Fibroblast of pulmonary artery (primary cell): ENCODE results near the gene TLE4.

ENCODE experiments used
- DNase-seq: peaks from one replicate; pipeline ENCODE4 v3.0.0-alpha.2; 2010; ENCODE audit warnings: low read depth
- H3K4me3 ChIP-seq: replicated peaks from 2 replicates; pipeline ENCODE4 v1.5.1; 2011; ENCODE audit warnings: low read depth, mild to moderate bottlenecking, control low read depth, low read length, moderate library complexity
- TF ChIP-seq, protein P1 (sequence below): IDR thresholded peaks from 2 replicates; pipeline ENCODE4 v1.5.1; 2011; ENCODE audit warnings: mild to moderate bottlenecking, control low read depth, low read length, inconsistent platforms; ENCODE audit errors: missing control alignments

TLE4 gene

DNA sequence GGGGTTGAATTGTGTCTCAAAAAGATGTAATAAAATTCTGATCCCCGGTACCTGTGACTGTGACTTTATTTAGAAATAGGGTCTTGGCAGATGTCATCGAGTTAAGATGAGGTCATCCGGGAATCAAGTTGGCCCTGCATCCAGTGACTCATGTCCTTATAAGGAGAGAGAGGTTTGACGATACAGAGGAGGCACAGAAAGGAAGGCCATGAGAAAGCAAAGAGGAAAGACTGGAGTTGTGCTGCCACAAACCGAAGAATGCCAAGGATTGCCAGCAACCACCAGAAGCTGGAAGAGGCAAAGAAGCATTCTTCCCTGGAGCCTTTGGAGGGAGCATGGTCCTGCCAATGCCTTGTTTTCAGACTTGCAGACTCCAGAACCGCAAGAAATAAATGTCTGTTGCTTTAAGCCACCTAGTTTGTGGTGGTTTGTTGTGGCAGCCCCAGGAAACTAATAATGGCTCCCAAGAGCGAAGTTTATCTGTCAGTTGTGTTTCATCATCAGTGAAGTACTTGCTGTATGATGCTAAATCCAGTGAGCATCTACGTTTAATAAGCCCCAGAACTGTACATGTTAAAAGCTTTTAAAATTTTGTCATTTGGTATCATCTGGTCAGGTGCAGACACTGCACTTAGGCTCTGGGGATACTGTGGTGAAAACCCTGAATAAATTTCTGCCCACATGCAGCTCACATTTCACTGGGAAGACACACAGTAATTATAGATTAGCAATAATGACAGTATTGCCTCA lies 114.8 kb downstream of the TLE4 start:
- peak; percentile 74 for DNase-seq
- no peak overlapping the region for H3K4me3 ChIP-seq
- TF ChIP-seq, protein P1, sequence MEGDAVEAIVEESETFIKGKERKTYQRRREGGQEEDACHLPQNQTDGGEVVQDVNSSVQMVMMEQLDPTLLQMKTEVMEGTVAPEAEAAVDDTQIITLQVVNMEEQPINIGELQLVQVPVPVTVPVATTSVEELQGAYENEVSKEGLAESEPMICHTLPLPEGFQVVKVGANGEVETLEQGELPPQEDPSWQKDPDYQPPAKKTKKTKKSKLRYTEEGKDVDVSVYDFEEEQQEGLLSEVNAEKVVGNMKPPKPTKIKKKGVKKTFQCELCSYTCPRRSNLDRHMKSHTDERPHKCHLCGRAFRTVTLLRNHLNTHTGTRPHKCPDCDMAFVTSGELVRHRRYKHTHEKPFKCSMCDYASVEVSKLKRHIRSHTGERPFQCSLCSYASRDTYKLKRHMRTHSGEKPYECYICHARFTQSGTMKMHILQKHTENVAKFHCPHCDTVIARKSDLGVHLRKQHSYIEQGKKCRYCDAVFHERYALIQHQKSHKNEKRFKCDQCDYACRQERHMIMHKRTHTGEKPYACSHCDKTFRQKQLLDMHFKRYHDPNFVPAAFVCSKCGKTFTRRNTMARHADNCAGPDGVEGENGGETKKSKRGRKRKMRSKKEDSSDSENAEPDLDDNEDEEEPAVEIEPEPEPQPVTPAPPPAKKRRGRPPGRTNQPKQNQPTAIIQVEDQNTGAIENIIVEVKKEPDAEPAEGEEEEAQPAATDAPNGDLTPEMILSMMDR, result no peak

DNA sequence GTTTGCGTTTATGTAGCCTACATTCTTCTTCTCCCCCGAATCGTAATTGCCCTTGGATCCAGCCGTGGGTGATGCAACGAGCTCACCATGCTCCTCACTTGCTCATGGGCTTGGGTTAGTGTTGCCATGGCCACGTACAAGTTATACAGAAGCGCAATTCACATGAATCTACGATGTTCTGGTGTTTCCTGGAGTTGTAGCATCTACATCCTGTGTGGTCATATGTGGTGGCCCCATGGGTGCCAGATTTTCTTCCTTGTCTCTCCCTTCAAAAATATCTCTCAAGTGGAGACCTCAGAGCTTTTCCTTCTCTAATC lies 115.3 kb downstream of the TLE4 start:
- no peak for DNase-seq
- H3K4me3 ChIP-seq, result no peak overlapping the region
- TF ChIP-seq, protein P1, result no peak

DNA sequence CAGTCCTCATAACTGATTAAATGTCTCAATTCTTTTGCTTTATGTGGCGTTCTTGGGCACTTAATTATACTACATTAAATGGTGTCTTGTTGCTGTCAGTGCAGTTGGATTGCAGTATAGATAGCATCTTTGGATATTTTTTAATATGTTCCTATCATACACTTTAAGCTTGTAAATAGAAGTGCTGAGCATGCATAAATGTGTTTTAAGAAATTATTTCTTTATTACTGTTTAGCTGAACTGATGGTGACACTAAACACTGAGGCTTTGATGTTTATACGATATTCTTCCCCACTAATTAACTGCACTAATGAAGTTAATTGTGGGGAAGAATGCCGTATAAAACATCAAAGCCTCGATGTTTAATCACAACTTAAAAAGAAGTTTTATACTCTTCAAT lies 116.6 kb downstream of the TLE4 start:
- H3K4me3 ChIP-seq, result no peak overlapping the region
- no peak for DNase-seq
- TF ChIP-seq, protein P1, result no peak

DNA sequence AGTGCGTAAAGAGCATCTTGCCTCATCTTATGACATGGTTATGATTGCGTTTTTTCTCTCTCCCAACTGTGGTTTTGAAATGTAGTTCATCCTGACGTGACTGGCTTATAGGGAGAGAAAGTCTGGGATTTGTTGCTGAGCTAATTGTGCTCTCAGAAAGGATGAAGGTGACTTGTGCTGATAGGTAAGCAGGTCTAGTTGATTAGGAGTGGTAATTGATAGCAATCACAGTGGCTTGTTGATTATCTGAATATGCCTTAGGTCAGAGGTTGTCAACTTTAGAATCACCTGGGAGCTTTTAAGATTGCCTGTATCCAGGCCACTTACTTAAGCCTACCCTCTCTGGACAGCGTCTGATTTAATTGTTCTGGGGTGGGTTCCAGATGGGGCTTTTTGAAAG lies 117.8 kb downstream of the TLE4 start:
- TF ChIP-seq, protein P1, result no peak

DNA sequence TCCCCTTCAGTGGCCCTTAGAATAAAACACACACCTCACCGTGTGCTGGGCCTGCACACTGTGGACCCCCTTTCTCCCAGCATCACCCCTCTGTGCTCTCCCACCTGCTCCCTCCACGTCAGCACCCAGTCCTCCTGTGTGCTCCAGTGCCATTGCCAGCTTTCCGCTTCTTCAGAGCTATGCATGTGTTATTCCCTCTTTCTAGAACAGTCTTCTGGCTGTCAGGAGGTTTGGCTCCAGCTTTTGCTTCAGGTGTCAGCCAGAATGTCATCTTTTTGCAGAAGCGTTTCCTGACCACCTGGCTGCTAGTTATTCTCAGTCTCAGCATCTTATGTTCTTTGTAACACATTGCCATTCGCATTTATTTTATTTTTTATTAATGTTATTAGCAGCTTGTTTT lies 119.7 kb downstream of the TLE4 start:
- no peak overlapping the region for H3K4me3 ChIP-seq
- TF ChIP-seq, protein P1, result no peak

More for the DNA sequence above, 117.8 kb downstream of the TLE4 start:
- no peak overlapping the region for H3K4me3 ChIP-seq
- no peak for DNase-seq

DNA sequence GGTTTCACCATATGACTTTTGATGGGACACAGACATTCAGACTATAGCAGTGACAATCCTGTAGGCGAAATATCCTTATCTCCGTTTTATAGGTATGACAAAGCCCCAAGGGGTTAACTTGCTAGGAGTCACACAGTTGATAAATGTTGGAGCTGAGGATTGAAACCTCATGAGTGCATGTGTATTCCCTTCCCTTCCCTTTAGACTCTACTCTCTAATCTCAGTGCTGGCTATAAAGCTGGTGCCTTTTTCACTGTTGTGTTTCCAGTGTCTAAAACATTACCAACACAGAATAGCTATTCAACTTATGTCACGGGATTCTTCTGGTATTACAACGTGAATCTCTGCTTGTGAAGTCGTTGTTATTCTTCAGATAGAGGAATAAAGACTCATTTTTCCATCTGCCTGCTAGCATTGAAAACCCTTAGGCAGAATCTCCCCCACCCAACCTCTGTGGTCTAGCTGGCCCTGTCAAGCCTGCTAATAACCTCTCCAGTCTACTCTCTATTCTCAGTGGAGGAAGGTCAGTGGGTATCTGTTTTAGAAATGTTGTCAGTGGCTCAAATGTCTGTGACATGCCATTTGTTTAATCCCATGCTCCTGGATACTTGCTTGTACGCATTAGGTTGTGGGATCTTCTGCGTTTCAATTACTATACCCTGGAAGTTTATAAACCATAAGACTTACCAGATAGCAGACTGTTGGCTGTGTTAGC lies 121.2 kb downstream of the TLE4 start:
- TF ChIP-seq, protein P1, result no peak
- DNase-seq, result no peak
- no peak overlapping the region for H3K4me3 ChIP-seq

More for the DNA sequence above, 119.7 kb downstream of the TLE4 start:
- DNase-seq, result no peak
